Fibroblast of lung (primary cell): Measurements from ENCODE around the gene KRT7.

Source experiments
- EZH2 ChIP-seq: IDR thresholded peaks from 2 replicates; pipeline ENCODE4 v1.5.1; 2012; ENCODE audit warnings: low read length, control low read depth, mild to moderate bottlenecking; ENCODE audit errors: missing control alignments
- TF ChIP-seq, protein P1 (sequence below), 2 donors: IDR thresholded peaks in 1 of 2; conservative IDR thresholded peaks in 1 of 2; 1 replicate in 1 of 2; 2 replicates in 1 of 2; pipeline ENCODE4 v1.5.1; 2011 to 2012; ENCODE audit warnings: low read length in 2 of 2, control low read depth in 1 of 2, inconsistent platforms in 1 of 2, low read depth in 1 of 2, mild to moderate bottlenecking in 1 of 2

DNA sequence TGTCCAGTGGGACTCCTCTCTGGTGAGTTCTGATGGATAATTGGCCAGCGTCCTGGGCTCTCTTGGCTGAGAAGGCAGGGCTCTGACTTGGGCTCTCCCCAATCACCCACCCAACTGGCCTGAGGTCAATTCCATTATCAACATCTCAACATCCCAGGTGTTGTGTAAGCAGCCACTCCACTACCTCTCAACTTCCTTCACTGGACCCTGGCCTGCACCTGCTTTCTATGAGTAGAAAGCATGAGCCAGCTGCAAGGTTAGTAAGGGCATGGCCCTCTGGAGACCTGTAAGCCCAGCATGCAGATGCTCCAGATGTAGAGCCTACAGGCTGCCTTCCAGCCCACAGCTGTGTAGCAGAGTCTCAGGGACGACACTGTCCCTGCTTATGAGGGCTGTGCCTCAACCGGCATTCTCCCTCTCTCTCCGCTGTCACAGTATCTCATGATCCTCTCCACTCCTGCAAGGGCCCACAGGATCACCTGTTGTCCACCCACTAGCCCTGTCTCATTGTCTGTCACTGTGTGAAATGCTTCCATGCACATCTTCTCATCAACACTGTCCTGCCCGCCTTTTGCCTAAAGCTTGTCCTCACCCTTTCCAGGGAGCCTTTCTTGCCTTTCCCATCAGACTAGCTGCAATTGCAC, 63.7 kb downstream of the KRT7 start:
- TF ChIP-seq, protein P1, sequence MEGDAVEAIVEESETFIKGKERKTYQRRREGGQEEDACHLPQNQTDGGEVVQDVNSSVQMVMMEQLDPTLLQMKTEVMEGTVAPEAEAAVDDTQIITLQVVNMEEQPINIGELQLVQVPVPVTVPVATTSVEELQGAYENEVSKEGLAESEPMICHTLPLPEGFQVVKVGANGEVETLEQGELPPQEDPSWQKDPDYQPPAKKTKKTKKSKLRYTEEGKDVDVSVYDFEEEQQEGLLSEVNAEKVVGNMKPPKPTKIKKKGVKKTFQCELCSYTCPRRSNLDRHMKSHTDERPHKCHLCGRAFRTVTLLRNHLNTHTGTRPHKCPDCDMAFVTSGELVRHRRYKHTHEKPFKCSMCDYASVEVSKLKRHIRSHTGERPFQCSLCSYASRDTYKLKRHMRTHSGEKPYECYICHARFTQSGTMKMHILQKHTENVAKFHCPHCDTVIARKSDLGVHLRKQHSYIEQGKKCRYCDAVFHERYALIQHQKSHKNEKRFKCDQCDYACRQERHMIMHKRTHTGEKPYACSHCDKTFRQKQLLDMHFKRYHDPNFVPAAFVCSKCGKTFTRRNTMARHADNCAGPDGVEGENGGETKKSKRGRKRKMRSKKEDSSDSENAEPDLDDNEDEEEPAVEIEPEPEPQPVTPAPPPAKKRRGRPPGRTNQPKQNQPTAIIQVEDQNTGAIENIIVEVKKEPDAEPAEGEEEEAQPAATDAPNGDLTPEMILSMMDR (conservative IDR thresholded peaks at IDR 0.05 in 1 of 2, IDR thresholded peaks at IDR 0.05 in 1 of 2; ENCODE audit: low read depth in 1 of 2, low read length in 2 of 2), result no peak
- no peak for TF ChIP-seq EZH2
